NCI-H2171 (cell line): ENCODE measurements around the gene BMPR1A.
"Not testable (repeated sequence)": the region's sequence is repeated elsewhere in the genome, so short reads cannot be mapped to it uniquely, and the experiment has no call there.

Source experiments
- DNase-seq: peaks from one replicate; lab custom pipeline; 2025; lab: John Stamatoyannopoulos, UW

Gene BMPR1A

GRCh38 chr10:86880971-86881370, 124.6 kb downstream of the BMPR1A start:
- DNase-seq, result no peak

GRCh38 chr10:86888585-86889381, 132.4 kb downstream of the BMPR1A start:
- DNase-seq, result no peak

DNA sequence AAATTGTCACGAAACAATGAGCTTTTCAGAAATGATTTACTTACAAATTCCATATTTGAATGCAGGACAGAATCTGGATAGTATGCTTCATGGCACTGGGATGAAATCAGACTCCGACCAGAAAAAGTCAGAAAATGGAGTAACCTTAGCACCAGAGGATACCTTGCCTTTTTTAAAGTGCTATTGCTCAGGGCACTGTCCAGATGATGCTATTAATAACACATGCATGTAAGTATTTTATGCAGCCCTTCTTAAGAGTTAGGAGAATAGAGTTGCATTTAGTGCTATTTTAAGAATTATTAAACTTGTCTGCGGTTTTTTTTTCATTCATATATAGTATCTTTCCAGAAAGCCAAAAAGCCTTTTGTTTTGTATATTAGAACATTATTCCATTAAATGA, 133.6 kb downstream of the BMPR1A start:
- DNase-seq, result no peak

DNA sequence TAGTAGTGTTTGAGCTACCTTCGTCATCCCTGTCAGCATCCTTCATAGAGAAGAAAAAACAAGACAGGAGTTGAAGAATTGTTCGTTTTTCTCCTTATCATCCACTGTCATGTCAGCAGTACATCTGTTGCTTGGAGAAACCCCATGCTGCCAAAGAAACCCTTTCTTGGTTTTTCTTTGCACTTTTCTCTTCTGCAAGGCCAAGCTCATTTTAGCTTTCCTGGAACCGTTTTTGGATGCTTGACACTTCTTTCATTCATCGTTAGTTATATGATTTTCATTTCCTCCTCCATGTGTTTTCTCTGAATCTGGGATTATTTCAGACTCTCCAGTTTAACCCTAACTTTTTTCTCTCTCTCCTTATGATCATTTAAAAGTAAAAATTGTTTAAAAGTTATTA, 142.1 kb downstream of the BMPR1A start:
- no peak for DNase-seq

DNA sequence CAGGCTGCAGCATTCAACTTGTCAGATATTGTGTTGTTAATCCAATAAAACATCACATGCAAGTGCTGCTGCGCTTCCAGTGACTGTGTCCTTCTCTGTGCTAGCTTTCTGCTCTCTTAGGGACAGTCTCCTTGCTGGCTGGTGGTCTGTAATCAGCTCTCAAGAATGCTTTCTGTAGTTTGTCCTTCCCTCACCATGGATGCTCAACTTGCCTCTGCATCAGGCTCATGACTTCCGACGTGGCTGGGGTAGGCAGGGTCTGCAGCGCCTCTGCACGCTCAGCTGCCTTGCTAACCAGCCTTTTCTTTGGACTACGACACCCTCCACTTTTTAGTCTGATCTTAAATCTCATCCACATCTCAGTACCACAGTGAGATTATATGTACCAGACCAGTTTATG, 142.7 kb downstream of the BMPR1A start:
- no peak for DNase-seq

DNA sequence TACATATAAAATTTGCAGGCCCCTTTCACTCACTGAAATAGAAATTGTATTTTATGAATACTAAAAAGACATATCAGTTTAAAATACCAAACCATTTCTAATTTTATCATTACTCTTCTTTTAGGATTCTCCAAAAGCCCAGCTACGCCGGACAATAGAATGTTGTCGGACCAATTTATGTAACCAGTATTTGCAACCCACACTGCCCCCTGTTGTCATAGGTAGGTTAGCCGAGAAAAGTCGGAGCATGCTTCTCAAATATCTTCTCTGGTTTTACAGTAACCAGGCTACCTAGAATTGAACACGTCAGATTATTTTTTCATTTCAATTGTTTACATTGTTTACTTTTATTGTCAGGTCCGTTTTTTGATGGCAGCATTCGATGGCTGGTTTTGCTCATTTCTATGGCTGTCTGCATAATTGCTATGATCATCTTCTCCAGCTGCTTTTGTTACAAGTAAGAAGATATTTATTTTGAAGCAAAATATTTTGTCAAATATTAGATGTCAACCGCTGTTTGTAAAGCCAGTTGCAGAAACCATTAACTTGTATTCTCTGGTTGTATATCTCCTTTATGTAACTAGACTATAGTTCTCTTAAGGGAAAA, 143.4 kb downstream of the BMPR1A start:
- no peak for DNase-seq

DNA sequence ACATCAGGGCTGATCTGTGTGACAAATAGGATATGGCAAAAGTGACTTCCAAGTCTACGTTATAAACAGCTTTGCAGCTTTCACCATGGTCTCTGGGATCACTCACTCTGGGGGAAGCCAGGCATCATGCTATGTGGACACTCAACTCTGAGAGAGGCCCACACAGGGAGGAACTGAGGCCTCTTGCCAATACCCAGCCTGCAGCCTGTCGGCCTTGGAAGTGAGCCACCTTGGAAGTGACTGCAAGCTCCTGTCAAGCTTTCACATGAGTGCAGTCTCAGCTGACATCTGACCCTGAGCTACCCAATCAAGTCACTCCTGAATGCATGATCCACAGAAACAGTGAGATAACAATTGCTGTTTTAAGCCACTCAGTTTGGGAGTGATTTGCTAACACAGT, 144.5 kb downstream of the BMPR1A start:
- no peak for DNase-seq

DNA sequence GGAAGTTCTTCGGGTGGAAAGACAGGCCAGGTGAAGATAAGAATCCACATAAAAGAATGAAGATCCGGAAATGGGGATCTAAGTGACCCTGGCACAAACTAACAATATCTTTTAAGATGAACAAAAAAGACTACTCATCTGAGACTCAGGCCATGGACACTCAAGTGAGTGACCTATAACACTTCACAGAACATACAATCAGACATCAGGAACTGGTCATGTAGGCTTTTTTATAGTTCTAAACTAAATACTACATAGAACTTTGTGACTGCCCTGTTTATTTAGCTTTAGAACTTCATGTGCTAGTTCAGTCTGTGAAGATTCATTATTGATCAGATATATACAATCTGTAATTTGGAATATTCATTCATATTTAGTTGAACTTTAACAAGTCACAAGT, 148.2 kb downstream of the BMPR1A start:
- DNase-seq, result no peak

DNA sequence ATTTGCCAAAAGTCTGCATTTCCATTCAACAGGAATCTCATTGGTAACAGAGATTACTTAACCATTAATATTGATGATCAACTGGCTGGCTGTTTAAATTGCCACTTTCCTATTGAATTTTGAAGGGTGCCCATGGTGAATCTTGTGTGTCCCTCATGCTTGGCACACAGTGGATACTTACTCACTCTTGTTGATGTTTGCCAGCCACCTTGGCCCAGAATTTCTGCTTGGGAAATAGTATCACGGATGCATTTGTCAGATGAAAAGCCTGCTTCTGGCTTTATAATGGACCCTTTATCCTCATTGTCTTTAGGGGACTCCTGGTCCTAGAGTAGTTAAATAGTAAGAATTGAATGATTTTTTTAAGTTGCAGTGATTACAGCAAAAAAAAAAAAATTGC, 149.0 kb downstream of the BMPR1A start:
- DNase-seq, result no peak

DNA sequence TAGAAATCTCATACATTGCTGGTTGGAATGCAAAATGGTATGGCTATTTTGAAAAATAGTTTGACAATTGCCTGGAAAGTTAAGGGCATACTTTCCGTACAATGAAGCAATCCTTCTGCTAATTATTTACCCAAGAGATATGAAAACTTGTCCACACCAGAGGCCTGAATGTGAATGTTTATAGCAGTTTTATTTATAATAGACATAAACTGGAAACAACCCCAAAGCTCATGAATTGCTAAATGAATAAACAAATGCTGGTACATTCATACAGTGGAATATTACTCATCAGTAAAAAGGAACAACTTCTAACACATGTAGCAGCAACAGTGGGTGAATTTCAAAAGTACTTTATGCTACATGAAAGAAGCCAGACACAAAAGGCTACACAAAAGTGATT, 158.3 kb downstream of the BMPR1A start:
- DNase-seq, result no peak

DNA sequence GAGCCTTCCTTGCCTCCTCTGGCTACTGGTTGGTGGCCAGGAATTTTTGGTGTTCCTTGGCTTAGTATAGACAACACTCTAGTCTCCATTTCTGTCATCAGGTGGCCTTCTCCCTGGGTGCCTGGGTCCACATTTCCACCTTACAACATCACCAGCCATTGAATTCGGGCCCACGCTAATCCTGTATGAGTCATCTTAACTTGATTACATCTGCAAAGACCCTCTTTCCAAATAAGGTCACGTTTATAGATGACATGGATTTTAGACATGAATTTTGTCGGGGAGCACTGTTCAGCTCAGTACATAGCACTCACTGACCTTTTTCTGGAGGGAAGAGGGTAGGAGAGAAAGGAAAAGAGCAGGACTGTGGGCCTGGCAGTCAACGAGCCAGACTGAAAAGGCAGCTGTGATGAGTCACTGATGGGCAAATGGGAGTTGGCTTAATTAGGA, 161.6 kb downstream of the BMPR1A start:
- no peak for DNase-seq

DNA sequence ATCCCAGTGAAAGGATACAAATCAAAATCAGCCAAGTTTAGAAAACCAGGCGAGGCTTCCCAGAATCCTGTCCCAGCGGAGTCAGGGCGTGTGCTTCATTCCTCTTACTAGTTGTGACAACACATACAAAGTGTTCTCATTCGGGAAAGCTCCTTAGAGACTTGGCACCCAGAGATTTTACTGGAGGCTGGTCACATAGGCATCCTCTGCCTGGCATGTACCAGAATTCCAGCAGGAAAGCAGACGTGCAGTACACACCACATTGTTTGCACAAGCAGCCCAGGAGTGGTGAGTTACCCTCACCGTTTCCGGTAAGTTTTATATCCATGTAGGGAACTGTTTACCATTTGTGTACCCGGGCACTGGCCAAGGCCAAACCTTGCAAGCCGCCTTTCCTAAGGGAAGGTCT, 166.1 kb downstream of the BMPR1A start:
- DNase-seq, result no peak

DNA sequence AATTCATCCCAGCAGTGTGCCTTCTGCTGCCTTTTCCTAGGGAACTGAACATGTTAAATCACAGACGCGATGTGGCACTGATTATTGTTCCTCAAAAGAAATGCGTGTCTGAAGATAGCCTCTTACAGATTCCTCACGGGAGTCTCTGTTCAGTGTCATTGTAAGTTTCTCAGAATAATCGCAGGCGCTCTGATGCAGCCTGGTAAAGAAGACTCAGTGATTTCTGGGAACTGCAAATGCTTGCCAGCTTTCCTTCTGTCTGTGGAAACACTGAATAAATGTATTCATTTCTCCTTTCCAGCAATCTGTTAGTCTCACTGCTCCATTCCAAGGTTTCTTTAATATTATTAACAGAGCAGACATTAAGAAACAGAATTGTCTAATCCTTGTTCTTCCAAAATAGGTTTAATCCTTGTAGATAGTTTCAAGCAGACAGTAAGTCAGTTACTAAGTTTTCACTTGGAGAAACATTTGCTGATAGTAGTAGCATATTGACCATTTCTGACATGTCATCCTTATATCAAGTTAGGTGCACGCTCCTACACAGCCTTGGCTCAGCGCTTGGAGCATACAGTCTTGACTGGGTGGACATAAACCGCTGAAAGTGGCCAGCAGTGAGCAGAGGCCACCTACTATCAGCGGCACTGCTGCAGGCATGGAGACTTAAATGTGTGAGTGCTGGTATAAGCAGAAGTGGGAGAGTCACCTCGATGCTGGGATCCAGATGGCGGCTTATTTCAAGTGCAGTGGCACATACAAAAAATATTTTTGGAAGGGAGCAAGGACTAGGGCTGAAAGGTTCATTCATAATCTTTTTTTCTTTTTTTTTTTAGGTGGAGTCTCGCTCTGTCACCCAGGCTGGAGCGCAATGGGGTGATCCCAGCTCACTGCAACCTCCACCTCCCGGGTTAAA, 173.3 kb downstream of the BMPR1A start:
- DNase-seq, result no peak

GRCh38 chr10:86931872-86932271, 175.5 kb downstream of the BMPR1A start:
- no peak for DNase-seq

- no peak for DNase-seq
Observed at GRCh38 chr10:86932674-86933073, 176.3 kb downstream of the BMPR1A start.

DNA sequence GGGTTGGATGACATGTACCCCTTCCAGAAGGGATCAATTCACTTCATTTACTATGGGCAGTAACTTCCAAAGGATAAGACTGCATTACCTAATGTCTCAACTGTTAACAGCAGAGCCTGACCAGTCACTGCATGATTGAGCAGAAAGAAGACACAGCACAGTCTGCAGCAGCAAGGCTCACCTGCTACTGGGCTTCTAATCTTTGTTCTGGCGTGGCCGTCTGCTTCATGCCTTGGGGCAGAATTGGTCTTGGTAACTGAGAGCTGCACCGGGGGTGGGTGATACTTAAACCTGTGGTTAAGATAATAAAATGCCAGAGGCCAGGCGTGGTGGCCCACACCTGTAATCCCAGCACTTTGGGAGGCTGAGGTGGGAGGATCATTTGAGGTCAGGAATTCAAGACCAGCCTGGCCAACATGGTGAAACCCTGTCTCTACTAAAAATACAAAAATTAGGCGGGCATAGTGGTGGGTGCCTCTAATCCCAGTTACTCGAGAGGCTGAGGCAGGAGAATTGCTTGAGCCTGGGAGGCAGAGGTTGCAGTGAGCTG, 177.8 kb downstream of the BMPR1A start:
- not testable (repeated sequence) for DNase-seq

DNA sequence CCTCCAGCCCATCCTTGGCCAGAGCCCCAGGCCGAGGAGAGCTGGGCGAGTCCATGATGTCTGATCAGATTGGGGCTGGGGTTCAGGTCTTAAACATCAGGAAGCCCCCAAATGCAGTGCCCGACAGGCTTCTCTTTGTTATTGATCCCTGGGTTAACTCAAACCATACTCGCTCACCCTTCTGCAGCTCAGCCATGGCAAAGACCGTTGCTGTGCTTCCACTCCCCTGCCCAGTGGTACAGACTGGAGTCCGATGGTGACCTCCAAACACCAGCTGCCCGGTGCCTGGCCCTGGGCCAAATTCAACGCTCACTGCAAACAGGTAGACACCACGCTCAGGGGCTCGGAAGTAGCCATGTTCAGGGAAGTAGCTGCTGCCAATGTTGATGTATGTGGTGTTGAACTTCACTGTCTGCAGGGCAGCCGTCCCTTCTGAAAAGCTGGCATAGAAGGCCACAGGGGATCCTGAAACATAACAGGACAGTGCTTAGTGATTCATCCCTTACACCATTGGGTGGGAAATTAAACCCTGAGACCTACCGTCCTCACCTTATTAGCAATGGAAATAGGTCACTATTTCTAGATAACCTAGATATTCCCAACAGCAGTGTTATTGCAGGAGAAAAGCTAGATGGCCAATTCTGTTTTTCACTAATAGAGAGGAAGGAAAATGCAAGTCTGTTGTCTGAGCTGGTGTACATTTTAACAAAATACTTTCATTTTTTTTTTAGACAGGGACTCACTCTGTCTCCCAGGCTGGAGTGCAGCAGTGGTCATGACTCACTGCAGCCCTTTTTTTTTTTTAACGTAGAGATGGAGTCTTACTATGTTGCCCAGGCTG, 180.5 kb downstream of the BMPR1A start:
- DNase-seq, result no peak

- DNase-seq, result no peak
Observed at GRCh38 chr10:86937502-86938154, 181.2 kb downstream of the BMPR1A start.

DNA sequence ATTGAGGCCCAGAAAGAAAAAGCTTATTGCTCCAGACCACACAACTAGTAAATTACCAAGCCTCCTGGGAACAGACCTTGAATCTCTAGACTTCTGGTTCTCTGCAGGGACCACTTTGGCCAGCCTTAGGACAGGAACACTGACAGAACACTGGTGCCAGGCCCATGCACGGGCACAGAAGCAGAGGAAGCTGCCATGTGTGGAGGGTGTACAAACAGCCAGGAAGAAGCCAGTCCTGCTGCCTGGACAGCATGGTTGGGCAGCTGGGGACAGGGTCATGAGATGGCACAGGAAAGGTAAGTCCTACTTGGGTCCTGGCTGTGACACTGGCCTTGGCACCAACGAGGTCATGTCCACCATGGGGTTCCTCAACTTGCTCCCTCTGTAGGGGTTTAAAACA, 181.8 kb downstream of the BMPR1A start:
- no peak for DNase-seq

GRCh38 chr10:86940076-86940475, 183.7 kb downstream of the BMPR1A start:
- not testable (repeated sequence) for DNase-seq

DNA sequence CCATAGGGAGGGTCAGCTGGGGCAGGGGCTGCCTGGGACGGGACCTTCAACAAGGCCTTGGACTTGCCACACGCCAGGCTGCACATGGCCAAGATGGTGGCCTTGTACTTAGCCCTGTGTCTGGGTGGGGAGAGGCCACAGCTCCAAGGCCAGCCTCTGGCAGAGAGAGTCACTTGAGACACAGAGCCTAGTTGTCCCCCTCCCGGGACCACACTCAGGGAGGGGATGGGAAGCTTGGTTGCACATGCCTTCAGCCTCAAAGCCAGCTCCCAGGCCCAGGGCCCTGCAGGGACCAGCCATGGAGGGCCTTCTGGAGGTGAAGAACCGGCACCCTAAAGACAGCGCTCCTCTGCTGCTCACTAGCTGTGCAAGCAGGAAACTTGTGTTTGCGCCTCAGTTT, 184.3 kb downstream of the BMPR1A start:
- no peak for DNase-seq
